Thymus (tissue), 14 donors: ENCODE measurements around the gene IL5. TPM values are rescaled to one million over a fixed set of nuclear protein-coding genes. Genes with fewer than 3 reads are reported as not detected.
"Not testable (repeated sequence)": the region's sequence is repeated elsewhere in the genome, so short reads cannot be mapped to it uniquely, and the experiment has no call there.

Experiments
- DNase-seq, 9 donors: peaks; one replicate each; pipeline ENCODE4 v3.0.0-alpha.2; 2013; ENCODE audit warnings: low spot score in 9 of 9, low read depth in 6 of 9, missing footprints in 1 of 9
- H3K27ac ChIP-seq, 2 donors: one replicate each; pipeline ENCODE4 v1.5.1; 2013; ENCODE audit warnings: control low read depth in 1 of 2, low read depth in 1 of 2, low read length in 1 of 2, mild to moderate bottlenecking in 1 of 2, moderate library complexity in 1 of 2
- H3K27me3 ChIP-seq, 2 donors: one replicate each; pipeline ENCODE4 v1.5.1; 2013; ENCODE audit warnings: low read length in 1 of 2; ENCODE audit not compliant: control insufficient read depth in 2 of 2, insufficient read depth in 1 of 2
- H3K36me3 ChIP-seq, 2 donors: one replicate each; pipeline ENCODE4 v1.5.1; 2013; ENCODE audit warnings: low read length in 1 of 2, mild to moderate bottlenecking in 1 of 2, moderate library complexity in 1 of 2; ENCODE audit not compliant: control insufficient read depth in 2 of 2, insufficient read depth in 2 of 2
- H3K4me1 ChIP-seq, 2 donors: one replicate each; pipeline ENCODE4 v1.5.1; 2013; ENCODE audit warnings: low read length in 2 of 2; ENCODE audit not compliant: control insufficient read depth in 2 of 2, insufficient read depth in 2 of 2
- H3K4me3 ChIP-seq, 2 donors: one replicate each; pipeline ENCODE4 v1.5.1; 2013; ENCODE audit warnings: low read length in 2 of 2, control low read depth in 1 of 2, mild to moderate bottlenecking in 1 of 2
- H3K9me3 ChIP-seq, 2 donors: one replicate each; pipeline ENCODE4 v1.5.1; 2013; ENCODE audit warnings: low read length in 1 of 2, mild to moderate bottlenecking in 1 of 2; ENCODE audit not compliant: control insufficient read depth in 2 of 2, insufficient read depth in 1 of 2
- WGBS: extraction: QIAGEN DNeasy Blood & Tissue Kit; methylation state at CpG from one replicate; pipeline ENCODE4 v1.1.7; 2013; 5-methylcytosine and 5-hydroxymethylcytosine counted together
- long read RNA-seq, 10 donors: transcript quantifications; one replicate each; lab custom pipeline, GENCODE V29; 2026
- polyA plus RNA-seq: library from polyadenylated mRNA; stranded (reverse); fragments of 200-250 nt; gene quantifications from one replicate; pipeline ENCODE4 v1.2.3, GENCODE V29; 2013
- total RNA-seq: library from RNA; stranded (reverse); fragments of 120-200 nt; gene quantifications from one replicate; pipeline ENCODE4 v1.2.4, GENCODE V29; 2013
- donor health status: healthy.

The IL5 gene
- not detected for total RNA-seq
- 0.43 TPM for polyA plus RNA-seq
- long read RNA-seq, donor 1 = 0 reads
- long read RNA-seq, donor 2 = 0 reads
- long read RNA-seq, donor 3 = 0 reads
- long read RNA-seq, donor 4 = 0 reads
- long read RNA-seq, donor 5 = 0 reads
- long read RNA-seq, donor 6 = 0 reads
- long read RNA-seq, donor 7 = 0 reads
- long read RNA-seq, donor 8 = 0 reads
- long read RNA-seq, donor 9 = 0 reads
- long read RNA-seq, donor 10 = 0 reads

DNA sequence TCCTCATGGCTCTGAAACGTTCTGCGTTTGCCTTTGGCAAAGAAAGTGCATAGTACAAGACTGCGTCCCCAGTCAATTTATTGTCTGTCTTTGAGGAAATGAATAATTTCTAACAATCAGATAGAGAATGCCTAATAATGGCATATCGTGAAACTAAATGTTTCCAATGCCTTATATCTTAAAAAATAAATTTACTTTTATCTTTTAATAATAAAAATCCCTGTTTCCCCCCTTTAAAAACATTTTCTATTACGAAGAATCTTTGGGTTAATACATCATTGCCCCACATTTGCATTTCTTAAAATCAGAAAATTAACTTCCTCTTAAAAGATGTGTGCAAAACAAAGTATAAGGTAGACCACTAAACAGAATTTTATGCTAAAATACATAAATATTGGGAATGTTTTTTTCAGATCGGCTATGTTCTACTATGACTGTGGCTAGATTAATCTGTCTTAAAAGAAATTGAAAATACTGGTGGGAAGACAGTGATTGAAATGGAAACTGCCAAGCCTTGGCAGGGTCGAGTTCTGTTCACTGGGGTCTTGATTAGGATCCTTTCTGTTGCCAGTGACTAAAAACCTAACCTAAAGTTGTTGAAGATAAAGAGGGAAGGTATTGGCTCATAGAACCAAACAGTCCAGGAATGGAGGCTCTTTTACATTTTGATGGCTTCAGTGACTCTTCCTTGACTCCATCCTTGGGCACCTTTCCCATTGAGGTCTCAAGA lies at the start of gene IL5:
Gene IL5, minus strand, starts transcription at position 51 of the 730 bp plus-strand sequence. Its CDS starts 44 bp downstream, at position 7.
- no peak within 1 kb of the TSS for H3K4me3 ChIP-seq
- H3K27me3 ChIP-seq = no peaks in the 10 kb centered on the region
- no peaks in the 10 kb centered on the region for H3K36me3 ChIP-seq
- no peak within 1 kb of the TSS for H3K27ac ChIP-seq
- H3K9me3 ChIP-seq = no peaks in the 10 kb centered on the region
- 94% methylated on average over 7 of the region's 7 CpGs for WGBS
- DNase-seq = no peak
- no peaks in the 10 kb centered on the region for H3K4me1 ChIP-seq

DNA sequence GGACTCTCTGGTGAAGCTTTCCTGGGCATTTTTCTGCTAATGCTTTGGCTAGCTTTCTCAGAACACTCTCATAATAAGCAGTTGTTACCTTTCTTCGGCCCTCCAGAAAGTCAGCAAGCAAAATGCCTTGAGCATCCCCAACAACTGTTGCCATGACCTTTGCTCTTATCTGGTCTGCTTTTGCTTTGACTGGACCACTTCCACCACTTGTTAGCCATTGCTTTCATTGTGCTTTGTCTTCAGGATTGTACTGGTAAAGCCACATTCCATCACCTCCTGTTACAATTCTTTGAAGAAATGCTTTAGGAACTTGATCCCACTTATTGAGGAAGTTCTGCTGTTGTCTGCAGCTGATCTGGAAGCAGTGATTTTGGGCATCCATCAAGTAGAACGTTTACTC lies 49.2 kb upstream of the IL5 start:
- DNase-seq = no peak
- Histone ChIP-seq H3K4me1 (no peaks in the 10 kb centered on the region), H3K27me3 (no peaks in the 10 kb centered on the region), H3K27ac (no peak overlapping the region), H3K36me3 (peaks cover 14 to 56% of the 10 kb centered on the region in 2 donors), H3K4me3 (no peak overlapping the region), H3K9me3 (no peaks in the 10 kb centered on the region)
- 88% methylated on average over 2 of the region's 2 CpGs for WGBS

DNA sequence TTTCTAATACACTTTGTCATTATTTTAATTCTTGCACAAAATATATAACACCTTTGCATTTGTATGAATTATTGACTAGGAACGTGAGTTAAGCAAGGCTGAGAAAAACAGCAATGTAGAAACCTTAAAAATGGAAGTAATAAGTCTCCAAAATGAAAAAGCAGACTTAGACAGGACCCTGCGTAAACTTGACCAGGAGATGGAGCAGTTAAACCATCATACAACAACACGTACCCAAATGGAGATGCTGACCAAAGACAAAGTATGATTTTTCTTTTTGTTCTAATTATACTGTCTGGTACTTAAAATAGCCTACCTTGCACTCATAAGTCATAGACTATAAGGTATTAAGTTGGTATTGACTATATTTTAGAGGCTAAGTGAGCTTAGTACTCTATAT lies 47.8 kb upstream of the IL5 start:
- H3K4me3 ChIP-seq = no peak overlapping the region
- H3K4me1 ChIP-seq = no peaks in the 10 kb centered on the region
- no peak overlapping the region for H3K27ac ChIP-seq
- 98% methylated on average over 3 of the region's 3 CpGs for WGBS
- DNase-seq = peak in 2 of 9 donors; percentile 2 to 7
- H3K9me3 ChIP-seq = no peaks in the 10 kb centered on the region
- peaks cover 9 to 50% of the 10 kb centered on the region in 2 donors for H3K36me3 ChIP-seq
- no peaks in the 10 kb centered on the region for H3K27me3 ChIP-seq

DNA sequence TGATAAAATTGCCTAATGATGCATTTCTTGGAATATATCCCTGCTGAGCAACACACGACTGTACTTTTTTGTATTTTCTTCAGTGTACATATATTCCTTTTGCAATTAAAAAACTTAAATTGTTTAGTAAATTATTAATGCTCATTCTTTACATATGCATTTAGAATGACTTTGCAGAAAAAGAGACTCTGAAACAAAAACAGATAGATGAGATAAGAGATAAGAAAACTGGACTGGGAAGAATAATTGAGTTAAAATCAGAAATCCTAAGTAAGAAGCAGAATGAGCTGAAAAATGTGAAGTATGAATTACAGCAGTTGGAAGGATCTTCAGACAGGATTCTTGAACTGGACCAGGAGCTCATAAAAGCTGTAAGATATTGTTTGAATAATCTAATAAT lies 46.1 kb upstream of the IL5 start:
- H3K27ac ChIP-seq = no peak overlapping the region
- peaks cover 7 to 38% of the 10 kb centered on the region in 2 donors for H3K36me3 ChIP-seq

DNA sequence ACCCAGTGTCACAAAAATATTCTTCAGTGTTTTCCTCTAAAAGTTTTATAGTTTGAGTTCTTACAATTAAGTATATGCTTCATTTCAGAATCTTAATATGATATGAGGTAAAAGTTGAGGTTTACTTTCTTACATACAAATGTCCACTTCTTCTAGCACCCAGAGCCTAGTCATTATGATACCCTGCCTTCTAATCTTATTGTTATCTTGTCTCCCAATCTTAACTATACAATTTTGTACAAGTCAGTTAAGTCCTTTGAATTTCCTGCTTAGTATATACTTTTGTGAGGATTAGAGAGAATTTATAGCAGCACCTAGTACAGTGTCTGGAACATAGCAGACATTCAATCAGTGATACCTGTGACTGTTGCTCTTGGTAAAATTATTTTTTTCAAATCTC lies 42.7 kb upstream of the IL5 start:
- H3K27me3 ChIP-seq = no peaks in the 10 kb centered on the region
- no peak for DNase-seq
- H3K4me1 ChIP-seq = no peaks in the 10 kb centered on the region
- H3K36me3 ChIP-seq = peaks cover 3 to 40% of the 10 kb centered on the region in 2 donors
- no peak overlapping the region for H3K27ac ChIP-seq
- H3K9me3 ChIP-seq = no peaks in the 10 kb centered on the region
- no peak overlapping the region for H3K4me3 ChIP-seq

More for the DNA sequence above, 46.1 kb upstream of the IL5 start:
- Histone ChIP-seq H3K4me1 (no peaks in the 10 kb centered on the region), H3K27me3 (no peaks in the 10 kb centered on the region), H3K4me3 (no peak overlapping the region), H3K9me3 (no peaks in the 10 kb centered on the region)
- DNase-seq = no peak
- 99% methylated on average over 1 of the region's 1 CpG for WGBS

DNA sequence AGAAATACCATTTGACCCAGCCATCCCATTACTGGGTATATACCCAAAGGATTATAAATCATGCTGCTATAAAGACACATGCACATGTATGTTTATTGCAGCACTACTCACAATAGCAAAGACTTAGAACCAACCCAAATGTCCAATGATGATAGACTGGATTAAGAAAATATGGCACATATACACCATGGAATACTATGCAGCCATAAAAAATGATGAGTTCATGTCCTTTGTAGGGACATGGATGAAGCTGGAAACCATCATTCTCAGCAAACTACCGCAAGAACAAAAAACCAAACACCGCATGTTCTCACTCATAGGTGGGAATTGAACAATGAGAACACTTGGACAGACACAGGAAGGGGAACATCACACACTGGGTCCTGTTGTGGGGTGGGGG lies 41.2 kb upstream of the IL5 start:
- H3K27ac ChIP-seq = not testable (repeated sequence)

DNA sequence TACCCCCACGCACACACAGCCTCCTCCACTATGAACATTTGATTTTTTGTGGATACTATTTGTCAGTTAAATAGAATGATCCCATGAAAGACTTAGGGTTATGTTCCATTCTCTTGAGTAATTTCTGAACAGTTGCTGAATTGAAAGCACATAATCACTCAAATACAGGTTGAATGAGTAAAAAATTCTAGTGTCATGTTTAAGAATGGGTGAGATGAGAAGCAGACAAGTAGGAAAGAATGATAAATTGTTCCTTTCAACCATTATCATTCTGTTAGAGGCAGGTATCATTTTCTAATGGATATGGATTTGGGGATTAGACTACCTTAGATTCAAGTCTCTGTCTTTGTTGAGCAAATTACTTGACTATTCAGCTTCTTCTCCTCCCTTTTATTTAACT lies 32.8 kb upstream of the IL5 start:
- 97% methylated on average over 1 of the region's 1 CpG for WGBS
- H3K4me3 ChIP-seq = no peak overlapping the region
- H3K4me1 ChIP-seq = no peaks in the 10 kb centered on the region
- H3K9me3 ChIP-seq = peaks cover 0 to 4% of the 10 kb centered on the region in 2 donors
- H3K27me3 ChIP-seq = no peaks in the 10 kb centered on the region
- no peak for DNase-seq
- peaks cover 5 to 44% of the 10 kb centered on the region in 2 donors for H3K36me3 ChIP-seq
- H3K27ac ChIP-seq = no peak overlapping the region

More for the DNA sequence above, 41.2 kb upstream of the IL5 start:
- not testable (repeated sequence) for H3K4me3 ChIP-seq, H3K27me3 ChIP-seq, DNase-seq, H3K9me3 ChIP-seq, H3K4me1 ChIP-seq
- 90% methylated on average over 2 of the region's 2 CpGs for WGBS
- H3K36me3 ChIP-seq = peaks cover 3 to 39% of the 10 kb centered on the region in 2 donors

DNA sequence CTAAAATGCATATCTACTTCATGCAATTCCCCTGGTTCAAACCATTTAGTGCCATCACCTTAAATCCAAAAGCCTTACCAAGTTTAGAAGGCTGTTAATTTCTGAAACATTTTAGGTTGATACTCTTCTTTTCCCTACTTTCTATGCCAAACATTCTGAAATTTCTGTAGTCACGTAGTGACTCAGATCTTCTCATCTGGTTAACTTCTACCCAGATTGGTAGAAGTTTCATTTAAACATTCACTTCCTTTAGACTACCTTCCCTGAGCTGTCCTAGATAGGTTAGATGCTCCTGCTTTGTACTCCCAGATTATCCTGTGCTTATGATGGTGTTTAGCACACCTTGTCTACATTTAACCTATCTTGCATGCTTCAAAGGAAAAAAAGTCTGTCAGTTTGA lies 23.3 kb upstream of the IL5 start:
- Histone ChIP-seq H3K27me3 (no peaks in the 10 kb centered on the region), H3K36me3 (peaks cover 12 to 40% of the 10 kb centered on the region in 2 donors), H3K27ac (no peak overlapping the region), H3K9me3 (peaks cover 1 to 7% of the 10 kb centered on the region in 2 donors), H3K4me1 (peaks cover 0 to 1% of the 10 kb centered on the region in 2 donors), H3K4me3 (no peak overlapping the region)
- DNase-seq = no peak
- 94% methylated on average over 1 of the region's 1 CpG for WGBS

DNA sequence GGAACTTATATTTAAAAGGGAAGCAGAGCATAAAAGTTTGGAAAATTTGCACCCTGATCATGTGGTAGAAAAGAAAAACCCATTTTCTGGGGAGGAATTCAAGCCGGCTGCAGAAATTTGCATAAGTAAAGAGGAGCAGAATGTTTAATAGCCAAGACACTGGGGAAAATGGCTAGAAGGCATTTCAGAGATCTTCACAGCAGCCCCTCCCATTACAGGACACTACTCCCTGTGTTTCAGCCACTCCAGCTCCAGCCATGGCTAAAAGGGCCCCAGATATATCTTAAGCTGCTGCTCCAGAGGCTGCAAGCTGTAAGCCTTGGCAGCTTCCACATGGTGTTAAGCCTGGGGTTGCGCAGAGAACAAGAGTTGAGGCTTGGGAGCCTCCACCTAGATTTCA lies 21.2 kb upstream of the IL5 start:
- peaks cover 12 to 59% of the 10 kb centered on the region in 2 donors for H3K36me3 ChIP-seq
- not testable (repeated sequence) for H3K4me1 ChIP-seq, H3K27ac ChIP-seq, DNase-seq, H3K9me3 ChIP-seq, H3K4me3 ChIP-seq, H3K27me3 ChIP-seq
- 100% methylated on average over 2 of the region's 2 CpGs for WGBS
